T-helper 9 cell (primary cell): ENCODE results near the gene RAB3D.
"Not testable (repeated sequence)": the region's sequence is repeated elsewhere in the genome, so short reads cannot be mapped to it uniquely, and the experiment has no call there.

ENCODE experiments used
- DNase-seq: peaks from one replicate; pipeline ENCODE4 v3.0.0-alpha.2; 2020
- total RNA-seq, 2 donors: gene quantifications; one replicate each; lab custom pipeline; 2026; lab: John Stamatoyannopoulos, UW

Gene RAB3D, protein sequence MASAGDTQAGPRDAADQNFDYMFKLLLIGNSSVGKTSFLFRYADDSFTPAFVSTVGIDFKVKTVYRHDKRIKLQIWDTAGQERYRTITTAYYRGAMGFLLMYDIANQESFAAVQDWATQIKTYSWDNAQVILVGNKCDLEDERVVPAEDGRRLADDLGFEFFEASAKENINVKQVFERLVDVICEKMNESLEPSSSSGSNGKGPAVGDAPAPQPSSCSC
- total RNA-seq, result 4.3 to 7.7 reads per million in 2 donors

DNA sequence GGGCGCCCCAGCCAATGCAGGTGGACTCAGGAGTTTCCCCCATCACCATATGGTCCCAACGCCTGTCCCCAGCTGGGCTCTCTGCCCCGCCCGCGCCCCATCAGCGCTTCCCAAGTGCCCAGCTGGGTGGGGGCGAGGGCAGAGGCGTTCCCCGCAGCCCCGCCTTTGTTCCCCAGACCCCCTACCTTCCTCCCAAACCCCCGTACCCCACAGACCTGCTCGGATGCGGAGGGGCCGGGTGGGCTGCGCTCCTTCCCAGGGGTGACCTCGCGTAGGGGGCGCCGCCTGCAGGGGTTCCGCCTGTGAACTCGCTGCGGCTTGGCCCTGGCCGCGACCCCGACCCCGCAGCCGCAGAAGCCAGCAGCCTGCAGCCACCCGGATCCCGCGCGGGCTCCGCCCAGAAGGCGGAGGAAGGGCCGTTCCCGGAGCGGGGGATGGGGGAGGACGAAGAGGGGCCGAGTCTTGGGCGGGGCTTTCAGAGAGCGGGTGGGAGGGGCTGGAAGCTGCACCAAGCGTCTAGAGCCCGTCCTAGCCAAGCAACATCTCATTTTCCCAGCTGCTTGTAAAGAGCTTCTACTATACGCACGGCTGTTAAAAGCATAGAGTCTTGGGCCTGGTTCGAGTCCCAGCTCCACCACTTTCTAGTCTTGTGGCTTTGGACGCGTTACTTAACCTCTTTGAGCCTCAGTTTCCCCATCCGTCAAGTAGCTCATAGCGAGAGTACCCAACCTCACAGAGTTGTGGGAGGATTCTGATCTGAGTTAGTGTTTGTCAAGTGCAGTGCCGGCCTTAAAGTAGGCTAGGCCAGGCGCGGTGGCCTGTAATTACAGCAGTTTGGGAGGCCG, at the start of gene RAB3D:
RAB3D (minus strand) TSS at position 404 of the 845 bp plus-strand sequence. CDS start 2,258 bp downstream, outside the sequence.
- DNase-seq, result peak; percentile 59

GRCh38 chr19:11387162-11388034, 47.9 kb upstream of the RAB3D start:
- DNase-seq, result no peak

GRCh38 chr19:11384778-11385129, 45.3 kb upstream of the RAB3D start:
- no peak for DNase-seq

GRCh38 chr19:11383706-11384048, 44.2 kb upstream of the RAB3D start:
- no peak for DNase-seq

- DNase-seq, result peak; percentile 18
Observed at GRCh38 chr19:11382898-11383705, 43.6 kb upstream of the RAB3D start.

GRCh38 chr19:11380653-11381537, 41.4 kb upstream of the RAB3D start:
- peak; percentile 94 for DNase-seq

GRCh38 chr19:11379857-11380350, 40.4 kb upstream of the RAB3D start:
- no peak for DNase-seq

GRCh38 chr19:11379269-11379845, 39.9 kb upstream of the RAB3D start:
- DNase-seq, result not testable (repeated sequence)

DNA sequence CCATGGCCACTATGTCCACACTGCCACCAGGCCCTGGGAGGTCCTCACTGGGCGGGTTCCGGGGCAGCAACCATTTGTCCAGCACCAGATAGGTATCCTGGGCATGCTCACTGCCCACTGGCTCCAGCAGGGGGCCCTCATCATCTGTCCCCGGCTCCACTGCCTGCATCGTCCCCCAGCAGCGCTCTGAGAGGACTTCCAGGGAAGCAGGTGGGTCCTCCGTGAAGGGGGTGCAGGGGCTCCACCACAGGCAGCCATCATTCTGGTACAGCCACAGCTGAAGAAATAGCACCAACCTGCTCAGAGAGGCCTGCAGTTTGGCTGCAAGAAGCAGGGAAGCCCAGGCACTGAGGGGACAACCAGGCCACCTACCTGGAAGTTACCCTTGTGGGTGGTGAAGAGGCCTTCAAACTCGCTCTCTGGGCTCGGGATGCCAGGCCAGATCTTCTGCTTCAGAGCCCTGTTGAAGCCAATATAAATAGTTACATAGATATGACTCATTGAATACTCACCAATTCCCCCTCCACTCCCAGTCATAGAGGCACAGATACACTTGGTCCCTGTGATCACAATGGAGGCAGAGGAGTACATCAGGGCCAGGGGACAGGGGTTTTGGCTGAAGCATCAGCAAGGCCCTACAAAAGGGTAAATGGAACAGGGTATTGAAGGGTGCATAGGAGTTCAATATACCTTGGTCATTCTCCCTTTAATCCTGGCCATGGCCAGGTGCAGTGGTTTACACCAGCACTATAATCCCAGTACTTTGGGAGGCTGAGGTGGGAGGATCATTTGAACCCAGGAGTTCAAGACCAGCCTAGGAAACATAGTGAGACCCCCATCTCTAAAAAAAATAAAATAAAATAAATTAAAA, 39.1 kb upstream of the RAB3D start:
- no peak for DNase-seq

DNA sequence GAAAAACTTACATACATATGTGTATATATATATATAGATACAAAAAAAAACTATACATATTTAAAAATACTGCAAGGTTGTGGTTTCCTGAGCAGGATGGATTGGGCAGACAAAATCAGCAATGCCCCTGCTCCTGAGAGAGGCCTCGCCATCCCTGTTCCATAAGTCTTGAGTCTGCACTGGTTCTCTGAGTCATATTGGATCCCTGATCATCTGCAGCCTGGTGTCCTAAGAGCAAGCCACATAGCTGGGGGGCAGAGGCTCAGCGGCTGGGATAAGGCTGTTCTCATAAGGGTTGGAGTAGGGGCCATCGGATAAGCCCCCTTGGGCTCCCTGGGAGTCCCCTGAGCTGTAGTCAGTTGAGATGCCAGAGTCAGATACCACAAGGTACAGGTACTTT, 38.3 kb upstream of the RAB3D start:
- DNase-seq, result no peak

DNA sequence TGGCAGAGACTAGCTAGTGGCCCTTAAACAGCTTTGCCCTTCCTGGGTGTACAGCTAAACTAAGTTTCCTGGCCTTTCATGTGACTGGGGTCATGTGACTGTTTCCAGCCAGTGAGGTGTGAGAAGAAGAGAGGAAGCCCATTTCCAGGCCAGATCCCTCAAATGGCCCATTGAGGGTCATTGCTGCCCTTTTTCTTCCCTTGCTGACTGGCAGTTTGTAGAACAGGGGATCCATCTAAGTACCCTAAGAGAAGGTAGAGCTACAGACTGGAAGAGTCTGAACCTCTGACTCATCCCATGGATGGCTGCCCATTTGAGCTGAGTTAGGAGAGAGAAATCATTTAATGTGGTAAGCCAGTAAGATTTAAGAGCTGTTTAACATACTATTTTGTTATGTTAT, 37.8 kb upstream of the RAB3D start:
- DNase-seq, result no peak

DNA sequence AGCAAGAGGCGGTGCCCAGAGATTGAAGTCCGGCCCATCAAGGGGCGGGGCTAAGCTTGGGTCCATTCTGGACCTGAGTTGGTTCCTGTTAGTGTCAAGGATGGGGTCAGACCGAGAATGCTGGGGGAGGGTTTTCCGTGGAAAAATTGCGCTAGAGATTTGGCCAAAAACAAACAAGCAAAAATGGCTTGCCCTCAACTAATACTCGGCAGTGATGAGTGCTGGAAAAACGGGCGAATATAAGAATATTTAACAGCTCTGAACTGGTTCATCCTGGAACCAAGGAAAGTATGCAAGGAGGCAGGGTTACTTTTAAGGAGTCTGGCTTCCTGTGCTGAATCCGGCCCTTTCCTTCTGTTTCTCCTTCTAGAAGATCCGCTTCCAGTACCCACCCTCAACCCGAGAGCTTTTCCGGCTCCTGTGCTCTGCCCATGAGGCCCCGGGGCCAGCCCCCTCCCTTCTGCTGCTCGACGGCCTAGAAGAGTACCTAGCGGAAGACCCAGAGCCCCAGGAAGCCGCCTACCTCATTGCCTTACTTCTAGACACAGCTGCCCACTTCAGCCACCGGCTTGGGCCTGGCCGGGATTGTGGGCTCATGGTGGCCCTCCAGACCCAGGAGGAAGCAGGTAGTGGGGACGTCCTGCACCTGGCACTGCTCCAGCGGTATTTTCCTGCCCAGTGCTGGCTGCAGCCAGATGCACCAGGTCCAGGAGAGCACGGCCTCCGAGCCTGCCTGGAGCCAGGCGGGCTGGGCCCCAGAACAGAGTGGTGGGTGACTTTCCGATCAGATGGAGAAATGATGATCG, 35.9 kb upstream of the RAB3D start:
- DNase-seq, result peak; percentile 56

DNA sequence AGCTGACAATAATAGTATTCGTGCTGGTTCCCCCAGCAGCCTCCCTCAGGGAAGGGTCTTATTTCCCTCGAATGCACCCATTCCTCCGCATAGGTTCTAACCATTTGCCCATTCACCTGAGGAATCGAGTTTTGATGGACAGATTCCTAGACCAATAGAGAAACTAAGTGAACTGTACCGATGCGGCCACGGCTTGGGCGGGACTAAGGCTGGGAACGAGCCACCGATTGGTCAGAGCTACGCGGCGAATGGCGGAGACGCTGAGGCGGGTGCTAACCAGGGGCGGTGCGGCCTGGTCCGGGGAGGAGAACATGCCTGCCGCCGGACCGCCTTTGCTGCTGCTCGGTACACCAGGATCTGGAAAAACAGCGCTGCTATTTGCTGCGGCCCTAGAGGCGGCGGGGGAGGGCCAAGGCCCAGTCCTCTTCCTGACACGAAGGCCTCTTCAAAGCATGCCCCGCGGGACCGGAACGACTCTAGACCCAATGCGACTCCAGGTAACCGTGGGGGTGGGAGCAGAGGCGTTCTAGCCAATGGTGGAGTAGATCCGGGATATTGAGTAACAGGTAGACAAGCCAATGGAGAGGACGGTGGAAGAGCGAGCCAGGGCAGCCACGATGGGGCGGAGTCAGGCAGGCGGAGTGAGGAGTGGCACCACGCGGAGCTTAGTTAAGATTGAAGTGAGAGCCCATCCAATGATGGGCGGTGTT, 35.1 kb upstream of the RAB3D start, which contains the start of gene SWSAP1:
SWSAP1 (plus strand) TSS at position 234 of the 710 bp plus-strand sequence; CDS start at position 249, 15 bp downstream.
- peak; percentile 92 for DNase-seq

DNA sequence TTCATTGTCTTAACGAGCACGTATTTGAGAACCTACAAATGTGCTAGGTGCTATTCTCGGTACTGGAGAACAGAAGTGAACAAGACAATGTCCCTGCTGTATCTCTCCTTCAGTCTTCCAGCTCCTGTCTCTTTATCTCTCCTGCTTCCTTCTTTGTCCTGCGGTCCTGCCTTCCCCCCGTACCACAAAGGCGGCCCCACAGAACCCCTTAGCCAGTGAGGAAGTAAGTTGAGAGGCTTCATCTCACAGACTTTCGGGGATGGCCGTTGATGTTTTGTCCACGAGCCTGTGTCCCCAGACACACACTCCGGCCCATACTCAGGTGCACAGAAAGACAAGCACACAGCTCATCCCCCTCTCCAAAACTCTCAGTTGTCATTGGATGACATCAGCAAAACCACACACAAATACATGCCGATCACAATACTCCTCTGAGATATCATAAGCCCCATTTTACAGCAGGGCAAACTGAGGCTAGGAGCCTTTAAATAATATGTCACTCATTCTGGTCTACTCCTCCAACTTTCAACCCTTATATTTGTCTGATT, 34.5 kb upstream of the RAB3D start:
- no peak for DNase-seq

DNA sequence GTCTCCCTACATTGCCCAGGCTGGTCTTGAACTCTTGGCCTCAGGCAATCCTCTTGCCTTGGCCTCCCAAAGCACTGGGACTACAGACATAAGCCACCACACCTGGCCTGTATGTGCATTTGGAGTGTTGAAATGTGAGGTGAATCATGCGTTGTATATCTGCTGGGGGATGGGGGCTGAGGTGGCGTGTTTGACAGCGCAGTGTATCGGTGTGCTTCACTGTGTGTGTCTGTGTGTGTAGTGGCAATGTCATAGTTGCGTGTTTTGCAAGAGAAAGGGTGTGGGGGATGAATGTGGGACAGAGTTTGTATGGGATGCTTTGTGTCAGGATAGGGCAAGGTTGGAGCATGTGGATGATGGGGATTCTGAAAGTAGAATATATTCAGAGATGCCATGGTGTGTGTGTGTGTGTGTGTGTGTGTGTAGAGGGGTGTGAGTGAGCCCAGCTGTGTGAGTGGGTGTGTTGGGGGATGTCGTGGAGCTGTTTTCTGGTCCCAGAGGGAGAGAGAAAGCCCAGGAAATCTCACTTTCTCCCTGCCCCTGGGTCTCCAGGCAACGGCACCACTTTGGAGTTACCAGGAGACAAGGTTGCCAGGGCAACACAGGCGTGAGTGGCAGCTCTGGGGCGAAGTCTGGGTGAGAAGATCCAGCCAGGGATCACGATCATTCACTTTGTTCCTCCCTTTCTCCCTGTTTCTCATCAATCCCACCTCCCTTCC, 33.9 kb upstream of the RAB3D start:
- no peak for DNase-seq

DNA sequence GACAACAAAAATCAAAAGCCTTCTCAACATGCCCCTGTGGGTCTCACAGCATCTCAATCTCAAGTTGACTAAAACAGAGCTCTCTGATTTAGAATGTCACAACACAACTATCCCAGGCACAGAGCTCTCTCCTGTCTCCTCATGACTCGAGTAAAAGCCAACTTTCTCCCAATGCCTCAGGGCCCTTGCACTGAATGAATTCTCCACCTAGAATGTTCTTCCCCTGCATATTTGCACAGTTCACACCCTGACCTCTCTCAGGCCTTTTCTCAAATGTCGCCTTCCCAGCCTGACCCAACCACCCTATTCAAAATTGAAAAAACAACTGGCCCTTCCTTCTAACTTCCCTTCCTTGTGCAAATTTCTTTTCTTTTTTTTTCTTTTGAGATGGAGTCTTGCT, 31.3 kb upstream of the RAB3D start:
- no peak for DNase-seq

DNA sequence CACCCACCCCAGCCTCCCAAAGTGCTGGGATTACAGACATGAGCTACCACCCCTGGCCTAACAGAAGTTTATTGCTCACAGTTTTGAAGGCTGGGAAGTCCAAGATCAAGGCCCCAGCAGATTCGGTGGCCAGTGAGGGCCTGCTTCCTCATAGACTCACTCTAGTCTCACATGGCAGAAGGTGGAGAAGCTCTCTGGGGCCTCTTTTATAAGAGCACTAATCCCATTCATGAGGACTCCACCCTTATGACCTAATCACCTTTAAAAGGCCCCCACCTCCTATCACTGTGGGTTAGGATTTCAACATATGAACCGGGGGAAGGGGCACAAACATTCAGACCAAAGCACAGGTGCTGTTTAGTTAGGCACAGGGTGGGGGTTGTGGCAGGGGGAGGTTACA, 28.1 kb upstream of the RAB3D start:
- no peak for DNase-seq
